Measurements from ENCODE around the gene LCMT1.

- TF ChIP-seq CTCF (IDR thresholded peaks at IDR 0.05), result no peak
- no peak for TF ChIP-seq EZH2 (IDR thresholded peaks at IDR 0.05; ENCODE audit: borderline replicate concordance, insufficient read depth, low read depth, low read length, poor library complexity, severe bottlenecking)
Measured at GRCh38 chr16:25134166-25134700, 22.7 kb downstream of the LCMT1 start.
